Tongue (tissue), 2 donors: ENCODE results near the gene MAMDC4. TPM values are rescaled to one million over a fixed set of nuclear protein-coding genes. Genes with fewer than 3 reads are reported as not detected.

ENCODE experiments used
- DNase-seq: peaks from one replicate; pipeline ENCODE4 v3.0.0-alpha.2; 2015
- total RNA-seq: library from RNA; depleted of rRNA; stranded (reverse); fragments of >200 nt; gene quantifications from one replicate; pipeline ENCODE4 v1.2.3, GENCODE V29; 2014

The MAMDC4 gene
- total RNA-seq, 1 donor from 2014 or later: 3.8 TPM

DNA sequence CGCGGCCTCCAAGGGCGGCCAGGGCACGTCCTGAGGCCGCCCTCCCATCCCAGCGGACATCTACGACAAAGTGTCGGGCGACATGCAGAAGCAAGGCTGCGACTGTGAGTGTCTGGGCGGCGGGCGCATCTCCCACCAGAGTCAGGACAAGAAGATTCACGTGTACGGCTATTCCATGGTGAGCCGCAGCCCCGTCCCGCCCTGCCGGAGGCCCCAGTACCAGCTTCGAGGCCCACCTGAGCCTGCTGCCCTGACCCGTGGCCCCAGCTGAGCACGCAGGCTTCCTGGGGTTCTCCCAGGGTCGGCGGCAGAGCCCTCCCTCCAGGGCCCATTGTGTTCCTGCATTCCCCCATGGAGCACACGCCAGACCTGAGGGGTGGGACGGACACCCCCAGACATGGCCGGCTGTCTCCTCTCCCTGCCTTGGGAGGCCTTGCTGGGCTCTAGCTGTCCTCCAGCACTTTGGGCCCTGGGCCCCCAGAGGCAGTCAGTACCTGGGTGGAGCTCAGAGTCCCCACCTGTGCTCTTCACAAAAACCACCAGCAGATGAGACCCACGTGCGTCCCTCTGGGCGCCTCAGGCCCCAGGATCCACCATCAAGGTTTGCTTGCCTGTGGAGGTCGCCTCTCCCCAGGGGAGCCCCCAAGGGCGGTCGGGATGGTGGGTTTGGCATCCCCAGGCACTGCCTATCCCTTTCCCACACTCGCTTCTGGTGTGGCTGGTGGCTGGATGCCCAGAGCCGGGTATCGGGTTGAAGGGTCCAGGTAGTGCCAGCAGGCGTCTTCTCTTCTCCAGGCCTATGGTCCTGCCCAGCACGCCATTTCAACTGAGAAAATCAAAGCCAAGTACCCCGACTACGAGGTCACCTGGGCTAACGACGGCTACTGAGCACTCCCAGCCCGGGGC is 1.9 kb upstream of the MAMDC4 start:
- DNase-seq: no peak

DNA sequence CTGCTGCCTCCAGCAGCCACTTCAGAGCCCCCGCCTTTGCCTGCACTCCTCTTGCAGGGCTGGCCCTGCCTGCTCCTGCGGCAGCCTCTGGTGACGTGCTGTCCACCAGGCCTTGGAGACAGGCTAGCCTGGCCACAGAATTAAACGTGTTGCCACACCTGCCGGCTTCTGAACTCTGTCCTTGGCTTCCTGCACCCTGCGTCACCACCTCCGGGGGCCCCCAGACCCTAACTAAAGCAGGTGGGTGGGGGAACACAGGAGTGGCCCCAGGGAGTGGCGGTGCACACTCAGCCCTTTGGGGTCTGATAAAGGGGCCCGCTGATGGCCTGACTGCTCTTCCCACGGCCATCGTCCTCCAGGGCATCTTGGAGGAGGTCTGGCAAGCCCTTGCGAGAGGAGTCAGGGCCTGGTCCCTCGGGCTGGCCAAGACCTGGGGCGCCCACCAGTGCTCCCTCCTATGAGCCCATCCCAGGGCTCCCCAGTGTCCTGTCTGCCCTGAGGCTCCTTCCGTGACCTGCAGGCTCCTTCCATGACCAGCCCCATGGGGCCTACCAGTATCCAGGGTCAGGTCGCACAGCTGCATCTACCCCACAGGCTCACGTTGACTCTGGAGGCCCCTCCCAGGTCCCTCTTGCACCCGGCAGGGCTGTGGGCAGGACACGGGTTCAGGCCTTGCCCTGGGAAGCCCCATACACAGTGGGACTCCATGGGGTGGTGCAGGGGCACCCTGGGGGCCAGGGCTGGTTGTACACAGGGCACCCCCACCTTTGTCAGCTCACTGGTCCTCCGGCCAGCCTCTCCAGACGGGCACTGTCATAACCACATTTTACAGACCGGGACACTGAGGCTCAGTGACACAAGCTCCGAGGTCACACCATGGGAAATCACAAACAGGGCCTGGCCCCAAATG is 1.0 kb upstream of the MAMDC4 start:
- no peak for DNase-seq

DNA sequence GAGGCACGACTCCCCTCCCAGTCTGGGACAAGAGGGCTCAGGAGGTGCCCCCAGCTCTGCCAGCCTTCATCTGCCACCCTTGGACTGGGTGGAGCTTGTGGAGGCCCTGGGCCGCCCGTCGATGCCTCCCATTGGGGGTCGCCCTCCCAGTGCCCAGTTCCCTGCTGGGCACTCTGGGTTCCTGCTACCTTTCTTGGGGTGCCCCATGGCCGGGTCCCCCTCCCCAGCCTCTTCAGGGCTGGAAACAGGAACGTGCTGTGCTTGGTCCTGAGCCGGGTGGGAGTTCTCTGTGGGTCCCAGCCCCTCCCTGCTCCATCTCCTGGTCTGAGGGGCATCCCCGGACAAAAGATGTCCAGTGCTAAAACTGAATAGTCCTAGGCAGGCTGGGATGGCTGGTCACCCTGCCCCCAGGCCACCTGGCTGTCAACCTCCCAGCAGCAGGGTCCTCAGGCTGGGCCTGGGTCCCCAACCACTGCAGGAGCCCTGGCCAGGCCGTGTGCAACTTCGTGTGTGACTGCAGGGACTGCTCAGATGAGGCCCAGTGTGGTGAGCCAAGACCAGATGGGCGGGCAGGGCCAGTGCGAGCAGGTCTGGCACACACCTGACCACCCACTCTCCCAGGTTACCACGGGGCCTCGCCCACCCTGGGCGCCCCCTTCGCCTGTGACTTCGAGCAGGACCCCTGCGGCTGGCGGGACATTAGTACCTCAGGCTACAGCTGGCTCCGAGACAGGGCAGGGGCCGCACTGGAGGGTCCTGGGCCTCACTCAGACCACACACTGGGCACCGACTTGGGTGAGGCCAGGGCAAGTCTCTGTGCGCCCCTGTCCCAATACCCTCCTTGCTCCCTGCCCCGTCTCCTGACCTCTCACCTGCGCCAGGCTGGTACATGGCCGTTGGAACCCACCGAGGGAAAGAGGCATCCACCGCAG is 784 bp downstream of the MAMDC4 start:
- no peak for DNase-seq

DNA sequence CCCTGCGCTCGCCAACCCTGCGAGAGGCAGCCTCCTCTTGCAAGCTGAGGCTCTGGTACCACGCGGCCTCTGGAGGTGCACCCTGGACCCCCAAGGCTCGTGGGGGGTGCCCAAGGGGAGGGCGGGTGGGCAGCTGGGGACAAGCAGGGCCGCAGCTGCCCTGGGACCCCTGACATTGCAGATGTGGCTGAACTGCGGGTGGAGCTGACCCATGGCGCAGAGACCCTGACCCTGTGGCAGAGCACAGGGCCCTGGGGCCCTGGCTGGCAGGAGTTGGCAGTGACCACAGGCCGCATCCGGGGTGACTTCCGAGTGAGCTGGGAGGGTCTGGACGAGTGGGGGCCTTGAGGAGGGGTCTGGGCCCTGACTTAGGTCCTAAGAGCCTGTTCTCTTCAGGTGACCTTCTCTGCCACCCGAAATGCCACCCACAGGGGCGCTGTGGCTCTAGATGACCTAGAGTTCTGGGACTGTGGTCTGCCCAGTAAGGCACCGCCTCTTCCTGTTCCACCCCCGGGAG is 1.5 kb downstream of the MAMDC4 start:
- DNase-seq: no peak

DNA sequence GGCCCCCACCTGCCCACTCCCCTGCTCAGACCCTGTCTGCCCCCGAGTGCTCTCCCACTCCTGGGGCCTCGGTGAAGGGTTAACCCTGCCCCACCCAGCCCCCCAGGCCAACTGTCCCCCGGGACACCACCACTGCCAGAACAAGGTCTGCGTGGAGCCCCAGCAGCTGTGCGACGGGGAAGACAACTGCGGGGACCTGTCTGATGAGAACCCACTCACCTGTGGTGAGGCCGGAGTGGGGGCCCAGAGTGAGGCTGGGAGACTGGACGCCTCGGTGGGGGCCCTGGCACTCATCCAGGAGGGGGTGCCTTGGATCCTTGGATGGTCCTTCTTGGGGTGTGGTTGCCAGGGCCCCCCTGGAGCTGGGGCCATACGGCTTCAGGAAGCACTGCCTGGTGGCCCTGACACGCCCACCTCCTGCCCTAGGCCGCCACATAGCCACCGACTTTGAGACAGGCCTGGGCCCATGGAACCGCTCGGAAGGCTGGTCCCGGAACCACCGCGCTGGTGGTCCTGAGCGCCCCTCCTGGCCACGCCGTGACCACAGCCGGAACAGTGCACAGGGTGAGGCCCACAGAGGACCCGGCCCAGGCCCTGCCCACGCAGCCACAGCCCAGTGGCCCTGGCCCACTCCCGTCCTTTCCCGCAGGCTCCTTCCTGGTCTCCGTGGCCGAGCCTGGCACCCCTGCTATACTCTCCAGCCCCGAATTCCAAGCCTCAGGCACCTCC is 2.1 kb downstream of the MAMDC4 start:
- no peak for DNase-seq

DNA sequence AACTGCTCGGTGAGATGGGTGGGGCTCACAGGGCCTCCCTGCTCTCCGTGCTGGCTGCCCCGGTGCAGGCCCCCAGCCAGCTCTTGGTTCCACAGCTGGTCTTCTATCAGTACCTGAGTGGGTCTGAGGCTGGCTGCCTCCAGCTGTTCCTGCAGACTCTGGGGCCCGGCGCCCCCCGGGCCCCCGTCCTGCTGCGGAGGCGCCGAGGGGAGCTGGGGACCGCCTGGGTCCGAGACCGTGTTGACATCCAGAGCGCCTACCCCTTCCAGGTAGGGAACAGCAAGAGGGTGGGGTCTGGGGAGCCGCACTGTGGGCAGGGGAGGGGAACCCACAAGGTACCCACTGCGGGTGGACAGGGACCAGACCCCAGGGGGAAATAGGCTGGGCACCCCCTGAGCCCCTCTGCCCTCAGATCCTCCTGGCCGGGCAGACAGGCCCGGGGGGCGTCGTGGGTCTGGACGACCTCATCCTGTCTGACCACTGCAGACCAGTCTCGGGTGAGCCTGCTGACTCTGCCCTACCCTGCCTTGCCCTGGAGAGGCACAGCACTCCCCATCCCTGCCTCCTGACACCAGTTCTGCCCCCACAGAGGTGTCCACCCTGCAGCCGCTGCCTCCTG is 2.8 kb downstream of the MAMDC4 start:
- no peak for DNase-seq

DNA sequence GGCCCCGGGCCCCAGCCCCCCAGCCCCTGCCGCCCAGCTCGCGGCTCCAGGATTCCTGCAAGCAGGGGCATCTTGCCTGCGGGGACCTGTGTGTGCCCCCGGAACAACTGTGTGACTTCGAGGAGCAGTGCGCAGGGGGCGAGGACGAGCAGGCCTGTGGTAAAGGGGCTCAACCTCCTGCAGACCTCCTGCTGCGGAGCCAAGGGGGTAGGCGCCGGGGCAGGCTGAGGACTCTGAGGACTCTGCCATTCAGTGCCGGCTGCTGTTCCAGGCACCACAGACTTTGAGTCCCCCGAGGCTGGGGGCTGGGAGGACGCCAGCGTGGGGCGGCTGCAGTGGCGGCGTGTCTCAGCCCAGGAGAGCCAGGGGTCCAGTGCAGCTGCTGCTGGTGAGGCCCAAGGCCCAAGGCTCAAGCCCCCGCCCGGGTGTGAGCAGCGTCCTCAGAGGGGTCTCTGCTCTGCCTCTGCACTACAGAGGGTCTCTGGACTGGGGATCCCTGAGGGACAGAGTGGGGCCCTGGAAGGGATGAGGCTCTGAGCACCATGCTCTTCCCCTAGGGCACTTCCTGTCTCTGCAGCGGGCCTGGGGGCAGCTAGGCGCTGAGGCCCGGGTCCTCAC is 3.4 kb downstream of the MAMDC4 start:
- DNase-seq: no peak

DNA sequence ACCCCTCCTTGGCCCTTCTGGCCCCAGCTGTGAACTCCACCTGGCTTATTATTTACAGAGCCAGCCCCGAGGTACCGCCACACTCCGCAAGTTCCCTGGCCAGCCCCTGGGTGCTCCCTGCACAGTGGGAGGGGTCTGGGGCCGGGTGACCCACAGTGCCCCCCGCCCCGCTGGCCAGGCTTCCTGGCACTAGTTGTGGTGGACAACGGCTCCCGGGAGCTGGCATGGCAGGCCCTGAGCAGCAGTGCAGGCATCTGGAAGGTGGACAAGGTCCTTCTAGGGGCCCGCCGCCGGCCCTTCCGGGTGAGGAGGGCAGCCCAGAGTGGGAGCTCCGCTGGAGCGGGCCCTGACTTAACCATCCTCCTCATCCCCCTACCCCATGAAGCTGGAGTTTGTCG is 3.9 kb downstream of the MAMDC4 start:
- no peak for DNase-seq

DNA sequence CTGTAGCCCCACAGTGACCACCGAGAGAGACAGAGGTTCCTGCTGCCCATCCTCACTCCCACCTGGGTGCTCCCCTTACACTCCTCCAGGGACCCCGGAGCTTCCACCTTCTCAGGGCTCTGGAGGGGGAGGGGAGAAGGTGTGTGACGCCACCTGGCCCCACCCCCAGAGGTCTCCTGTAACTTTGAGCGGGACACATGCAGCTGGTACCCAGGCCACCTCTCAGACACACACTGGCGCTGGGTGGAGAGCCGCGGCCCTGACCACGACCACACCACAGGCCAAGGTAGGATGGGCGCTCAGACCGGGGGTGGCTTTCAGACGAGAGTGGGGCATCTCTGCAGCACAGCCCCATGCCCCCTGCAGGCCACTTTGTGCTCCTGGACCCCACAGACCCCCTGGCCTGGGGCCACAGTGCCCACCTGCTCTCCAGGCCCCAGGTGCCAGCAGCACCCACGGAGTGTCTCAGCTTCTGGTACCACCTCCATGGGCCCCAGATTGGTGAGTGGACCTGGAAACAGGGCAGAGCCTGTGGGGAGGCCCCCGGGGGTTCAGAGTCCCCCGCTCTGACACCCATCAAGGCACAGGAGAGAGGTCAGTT is 4.5 kb downstream of the MAMDC4 start:
- no peak for DNase-seq

DNA sequence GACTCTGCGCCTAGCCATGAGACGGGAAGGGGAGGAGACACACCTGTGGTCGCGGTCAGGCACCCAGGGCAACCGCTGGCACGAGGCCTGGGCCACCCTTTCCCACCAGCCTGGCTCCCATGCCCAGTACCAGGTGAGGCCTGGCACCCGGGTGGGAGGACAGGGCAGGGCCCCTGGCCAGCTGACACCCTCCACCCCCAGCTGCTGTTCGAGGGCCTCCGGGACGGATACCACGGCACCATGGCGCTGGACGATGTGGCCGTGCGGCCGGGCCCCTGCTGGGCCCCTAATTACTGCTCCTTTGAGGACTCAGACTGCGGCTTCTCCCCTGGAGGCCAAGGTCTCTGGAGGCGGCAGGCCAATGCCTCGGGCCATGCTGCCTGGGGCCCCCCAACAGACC is 5.0 kb downstream of the MAMDC4 start:
- DNase-seq: no peak

DNA sequence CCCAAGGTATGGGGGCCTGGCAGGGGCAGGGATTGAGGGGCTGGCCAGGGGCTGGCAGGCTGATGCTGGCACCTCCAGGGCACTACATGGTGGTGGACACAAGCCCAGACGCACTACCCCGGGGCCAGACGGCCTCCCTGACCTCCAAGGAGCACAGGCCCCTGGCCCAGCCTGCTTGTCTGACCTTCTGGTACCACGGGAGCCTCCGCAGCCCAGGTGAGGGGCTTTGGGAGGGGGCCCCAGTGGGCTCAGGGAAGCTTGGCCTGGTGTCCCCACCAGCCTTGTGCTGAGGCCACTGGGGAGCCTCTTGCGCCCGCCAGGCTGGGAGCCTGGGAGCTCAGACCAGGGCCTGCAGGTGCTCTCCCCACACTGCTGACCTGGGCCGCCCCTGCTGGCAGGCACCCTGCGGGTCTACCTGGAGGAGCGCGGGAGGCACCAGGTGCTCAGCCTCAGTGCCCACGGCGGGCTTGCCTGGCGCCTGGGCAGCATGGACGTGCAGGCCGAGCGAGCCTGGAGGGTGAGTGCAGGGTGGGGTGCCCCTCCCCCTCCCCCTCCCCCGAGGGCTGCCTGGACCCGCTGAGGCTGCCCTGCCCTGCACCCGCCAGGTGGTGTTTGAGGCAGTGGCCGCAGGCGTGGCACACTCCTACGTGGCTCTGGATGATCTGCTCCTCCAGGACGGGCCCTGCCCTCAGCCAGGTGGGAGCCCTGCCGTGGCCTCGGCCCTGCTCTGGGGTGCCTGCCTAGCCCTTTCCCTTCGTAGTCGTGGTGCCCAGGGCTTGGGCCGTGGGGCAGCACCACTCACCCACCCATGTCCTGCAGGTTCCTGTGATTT is 5.7 kb downstream of the MAMDC4 start:
- no peak for DNase-seq

DNA sequence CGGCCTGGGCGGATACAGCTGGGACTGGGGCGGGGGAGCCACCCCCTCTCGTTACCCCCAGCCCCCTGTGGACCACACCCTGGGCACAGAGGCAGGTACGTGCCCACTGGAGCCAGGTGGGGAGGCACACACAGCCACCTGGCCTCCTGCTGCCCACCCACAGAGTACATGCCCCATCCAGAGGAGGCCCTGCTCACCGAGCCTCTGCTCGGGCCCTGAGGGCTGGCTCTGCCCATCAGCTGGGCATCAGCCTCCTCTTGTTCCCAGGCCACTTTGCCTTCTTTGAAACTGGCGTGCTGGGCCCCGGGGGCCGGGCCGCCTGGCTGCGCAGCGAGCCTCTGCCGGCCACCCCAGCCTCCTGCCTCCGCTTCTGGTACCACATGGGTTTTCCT is 6.3 kb downstream of the MAMDC4 start:
- DNase-seq: no peak

DNA sequence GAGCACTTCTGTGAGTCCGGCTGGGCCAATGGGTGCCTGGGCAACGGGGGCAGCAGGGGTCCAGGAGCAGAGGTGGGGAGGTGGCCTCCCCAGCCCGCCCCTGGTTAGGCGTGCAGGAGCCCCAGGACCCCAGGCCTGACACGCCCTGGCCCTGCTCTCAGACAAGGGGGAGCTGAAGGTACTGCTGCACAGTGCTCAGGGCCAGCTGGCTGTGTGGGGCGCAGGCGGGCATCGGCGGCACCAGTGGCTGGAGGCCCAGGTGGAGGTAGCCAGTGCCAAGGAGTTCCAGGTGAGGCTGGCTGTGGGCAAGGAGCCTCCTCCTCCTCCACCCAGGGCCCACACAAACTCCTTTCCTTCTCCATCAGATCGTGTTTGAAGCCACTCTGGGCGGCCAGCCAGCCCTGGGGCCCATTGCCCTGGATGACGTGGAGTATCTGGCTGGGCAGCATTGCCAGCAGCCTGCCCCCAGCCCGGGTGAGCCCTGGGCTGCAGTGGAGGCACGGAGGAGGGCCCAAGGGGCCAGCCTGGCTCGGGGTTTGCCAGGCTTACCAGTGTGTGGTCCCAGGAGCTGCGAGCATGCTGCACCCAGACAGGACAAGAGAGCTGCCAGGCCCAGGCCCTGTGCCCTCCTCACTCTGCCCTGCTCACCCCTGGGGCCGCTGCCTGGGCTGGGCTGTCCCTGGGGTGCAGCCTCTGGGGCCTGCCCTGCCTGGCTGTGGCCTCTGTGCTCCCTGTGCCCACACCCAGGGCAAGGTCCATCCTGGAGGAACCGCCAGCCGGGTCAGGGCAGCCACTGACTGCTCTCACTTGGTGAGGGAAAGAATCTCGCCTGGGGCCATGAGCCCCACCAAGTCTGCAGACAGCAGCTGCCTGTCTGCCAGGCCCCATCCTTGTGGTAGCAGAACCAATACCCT is 7.0 kb downstream of the MAMDC4 start:
- DNase-seq: peak; percentile 55

DNA sequence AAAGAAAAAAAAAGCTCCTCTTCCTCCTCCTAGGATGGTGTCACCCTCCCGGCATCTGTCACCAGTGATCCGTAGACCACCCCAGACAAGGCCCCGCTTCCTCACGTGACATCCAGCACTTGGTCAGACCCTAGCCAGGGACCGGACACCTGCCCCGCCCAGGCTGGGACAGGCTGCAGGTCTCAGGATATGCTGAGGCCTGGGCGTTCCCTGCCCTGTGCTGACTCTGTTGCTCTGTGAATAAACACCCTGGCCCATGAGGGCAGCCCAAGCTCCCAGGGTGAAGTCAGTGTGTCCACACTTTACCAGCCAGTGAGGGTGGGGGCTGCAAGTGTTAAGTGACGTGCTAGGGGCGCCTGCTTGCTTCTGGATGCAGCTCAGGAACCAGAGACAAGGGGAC is 8.4 kb downstream of the MAMDC4 start:
- DNase-seq: no peak

DNA sequence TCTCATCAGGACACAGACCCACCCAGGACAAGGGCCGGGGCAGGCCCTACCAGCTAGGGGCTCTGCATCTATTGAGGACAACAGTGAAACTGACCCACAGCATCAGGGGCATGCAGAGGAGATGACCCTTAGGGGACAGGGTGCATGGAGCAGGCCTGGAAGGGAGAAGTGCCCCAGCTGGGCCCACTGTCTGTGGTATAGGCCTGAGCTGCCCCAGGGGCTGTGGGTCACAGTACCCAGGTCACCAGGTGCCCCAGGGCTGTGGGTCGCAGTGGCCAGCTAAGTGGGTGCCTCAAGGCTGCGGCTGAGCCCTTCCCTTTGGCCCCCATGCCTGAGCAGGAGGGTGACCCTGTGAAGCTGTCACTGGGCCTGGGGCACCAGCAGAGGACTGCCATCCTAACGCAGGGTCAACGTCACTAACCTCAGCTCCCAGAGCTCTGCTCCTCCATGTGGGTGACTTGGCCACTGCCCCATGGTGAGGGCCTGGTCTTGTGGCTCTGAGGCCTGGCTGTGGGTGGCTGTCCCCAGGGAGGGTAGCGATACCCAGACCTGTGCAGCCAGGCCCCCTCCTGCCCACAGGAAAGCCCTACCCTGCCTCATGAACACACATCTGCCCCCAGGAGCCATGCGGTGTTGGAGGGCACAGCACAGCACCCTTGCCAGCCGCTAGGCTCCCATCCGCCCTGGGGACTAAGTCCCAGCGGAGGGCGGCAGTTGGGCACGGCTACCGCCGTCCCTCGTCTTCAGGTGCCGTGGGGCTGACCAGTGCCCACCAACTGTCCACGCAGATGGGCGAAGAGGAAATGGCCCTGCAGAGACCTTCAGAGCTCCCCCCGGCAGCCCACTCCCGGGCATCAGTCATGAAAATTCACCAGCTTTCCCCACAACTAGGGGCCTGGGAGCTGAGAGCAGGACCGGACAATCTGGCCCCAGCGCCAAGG is 9.1 kb downstream of the MAMDC4 start:
- DNase-seq: no peak

DNA sequence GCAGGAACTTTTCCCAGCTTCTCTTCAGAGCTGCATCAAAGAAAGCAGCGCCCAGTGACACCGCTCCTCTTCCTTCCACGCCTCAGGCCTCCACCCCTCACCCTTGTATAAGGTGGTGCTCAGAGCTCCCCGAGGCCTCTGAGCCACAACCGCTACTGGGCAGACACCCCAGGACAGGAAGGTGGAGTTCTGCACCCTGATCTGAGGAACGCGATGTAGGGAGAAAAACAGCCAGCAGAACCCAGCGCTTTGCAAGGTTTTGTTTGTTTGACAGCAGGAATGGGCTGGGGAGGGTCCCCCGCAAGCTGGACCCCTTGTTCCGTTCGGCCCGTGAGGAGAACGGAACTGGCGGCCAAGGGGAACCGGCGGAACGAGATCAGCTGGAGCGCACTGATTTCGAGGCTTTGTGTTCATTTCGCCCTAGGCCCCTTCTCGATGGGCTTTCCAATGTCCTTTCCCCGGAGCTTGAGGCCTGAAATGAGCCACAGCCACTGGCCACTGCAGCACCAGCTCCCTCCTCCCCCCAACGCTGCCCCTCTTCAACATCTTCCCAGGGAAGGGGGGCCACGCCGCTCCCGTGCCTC is 9.8 kb downstream of the MAMDC4 start:
- DNase-seq: no peak
